WTC11 (cell line): ENCODE data around the gene CREB1.

Source experiments
- ELF4 ChIP-seq: sonication (generic); formaldehyde crosslinking; IDR thresholded peaks from 2 replicates; pipeline ENCODE4 v1.8.1; 2022; ENCODE audit warnings: low read depth, mild to moderate bottlenecking, moderate library complexity, missing genetic modification reagents
- ZNF138 ChIP-seq: sonication (generic); formaldehyde crosslinking; conservative IDR thresholded peaks from 2 replicates; pipeline ENCODE4 v1.8.1; 2022; ENCODE audit warnings: mild to moderate bottlenecking, moderate library complexity, missing genetic modification reagents
- TF ChIP-seq, protein P1 (sequence below): sonication (generic); formaldehyde crosslinking; conservative IDR thresholded peaks from 2 replicates; pipeline ENCODE4 v1.8.1; 2022; ENCODE audit warnings: mild to moderate bottlenecking, missing genetic modification reagents
- TF ChIP-seq, protein P2 (sequence below): fragments of 200-600 bp; IDR thresholded peaks from 2 replicates; pipeline ENCODE4 v1.8.0; 2022; ENCODE audit warnings: antibody characterized with exemption
- TF ChIP-seq, protein P3 (sequence below): sonication (generic); formaldehyde crosslinking; IDR thresholded peaks from 2 replicates; pipeline ENCODE4 v1.8.0; 2022; ENCODE audit warnings: mild to moderate bottlenecking, missing genetic modification reagents
- TF ChIP-seq, protein P4 (sequence below): sonication (generic); formaldehyde crosslinking; IDR thresholded peaks from 2 replicates; pipeline ENCODE4 v1.8.1; 2023; ENCODE audit warnings: mild to moderate bottlenecking, missing genetic modification reagents, borderline replicate concordance

DNA sequence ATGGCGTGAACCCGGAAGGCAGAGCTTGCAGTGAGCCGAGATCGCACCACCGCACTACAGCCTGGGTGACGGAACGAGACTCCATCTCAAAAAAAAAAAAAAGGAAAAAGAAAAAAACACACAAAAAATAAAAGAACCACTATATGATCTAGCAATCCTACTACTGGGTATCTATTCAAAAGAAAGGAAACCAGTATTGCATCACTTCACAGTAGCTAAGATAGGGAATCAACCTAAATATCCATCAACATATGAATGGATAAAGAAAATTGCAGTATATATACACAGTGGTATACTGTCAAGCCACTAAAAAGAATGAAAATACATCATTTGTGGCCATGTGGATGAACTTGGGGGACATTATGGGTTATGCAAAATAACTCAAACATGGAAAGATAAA lies 57.5 kb downstream of the CREB1 start:
- TF ChIP-seq ELF4 (CRISPR knock-in tag) (no peak), ZNF138 (CRISPR knock-in tag) (no peak)
- TF ChIP-seq, protein P1, sequence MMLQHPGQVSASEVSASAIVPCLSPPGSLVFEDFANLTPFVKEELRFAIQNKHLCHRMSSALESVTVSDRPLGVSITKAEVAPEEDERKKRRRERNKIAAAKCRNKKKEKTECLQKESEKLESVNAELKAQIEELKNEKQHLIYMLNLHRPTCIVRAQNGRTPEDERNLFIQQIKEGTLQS (CRISPR knock-in tag) = no peak
- TF ChIP-seq, protein P2, sequence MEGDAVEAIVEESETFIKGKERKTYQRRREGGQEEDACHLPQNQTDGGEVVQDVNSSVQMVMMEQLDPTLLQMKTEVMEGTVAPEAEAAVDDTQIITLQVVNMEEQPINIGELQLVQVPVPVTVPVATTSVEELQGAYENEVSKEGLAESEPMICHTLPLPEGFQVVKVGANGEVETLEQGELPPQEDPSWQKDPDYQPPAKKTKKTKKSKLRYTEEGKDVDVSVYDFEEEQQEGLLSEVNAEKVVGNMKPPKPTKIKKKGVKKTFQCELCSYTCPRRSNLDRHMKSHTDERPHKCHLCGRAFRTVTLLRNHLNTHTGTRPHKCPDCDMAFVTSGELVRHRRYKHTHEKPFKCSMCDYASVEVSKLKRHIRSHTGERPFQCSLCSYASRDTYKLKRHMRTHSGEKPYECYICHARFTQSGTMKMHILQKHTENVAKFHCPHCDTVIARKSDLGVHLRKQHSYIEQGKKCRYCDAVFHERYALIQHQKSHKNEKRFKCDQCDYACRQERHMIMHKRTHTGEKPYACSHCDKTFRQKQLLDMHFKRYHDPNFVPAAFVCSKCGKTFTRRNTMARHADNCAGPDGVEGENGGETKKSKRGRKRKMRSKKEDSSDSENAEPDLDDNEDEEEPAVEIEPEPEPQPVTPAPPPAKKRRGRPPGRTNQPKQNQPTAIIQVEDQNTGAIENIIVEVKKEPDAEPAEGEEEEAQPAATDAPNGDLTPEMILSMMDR = no peak
- TF ChIP-seq, protein P3, sequence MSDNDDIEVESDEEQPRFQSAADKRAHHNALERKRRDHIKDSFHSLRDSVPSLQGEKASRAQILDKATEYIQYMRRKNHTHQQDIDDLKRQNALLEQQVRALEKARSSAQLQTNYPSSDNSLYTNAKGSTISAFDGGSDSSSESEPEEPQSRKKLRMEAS = no peak
- TF ChIP-seq, protein P4, sequence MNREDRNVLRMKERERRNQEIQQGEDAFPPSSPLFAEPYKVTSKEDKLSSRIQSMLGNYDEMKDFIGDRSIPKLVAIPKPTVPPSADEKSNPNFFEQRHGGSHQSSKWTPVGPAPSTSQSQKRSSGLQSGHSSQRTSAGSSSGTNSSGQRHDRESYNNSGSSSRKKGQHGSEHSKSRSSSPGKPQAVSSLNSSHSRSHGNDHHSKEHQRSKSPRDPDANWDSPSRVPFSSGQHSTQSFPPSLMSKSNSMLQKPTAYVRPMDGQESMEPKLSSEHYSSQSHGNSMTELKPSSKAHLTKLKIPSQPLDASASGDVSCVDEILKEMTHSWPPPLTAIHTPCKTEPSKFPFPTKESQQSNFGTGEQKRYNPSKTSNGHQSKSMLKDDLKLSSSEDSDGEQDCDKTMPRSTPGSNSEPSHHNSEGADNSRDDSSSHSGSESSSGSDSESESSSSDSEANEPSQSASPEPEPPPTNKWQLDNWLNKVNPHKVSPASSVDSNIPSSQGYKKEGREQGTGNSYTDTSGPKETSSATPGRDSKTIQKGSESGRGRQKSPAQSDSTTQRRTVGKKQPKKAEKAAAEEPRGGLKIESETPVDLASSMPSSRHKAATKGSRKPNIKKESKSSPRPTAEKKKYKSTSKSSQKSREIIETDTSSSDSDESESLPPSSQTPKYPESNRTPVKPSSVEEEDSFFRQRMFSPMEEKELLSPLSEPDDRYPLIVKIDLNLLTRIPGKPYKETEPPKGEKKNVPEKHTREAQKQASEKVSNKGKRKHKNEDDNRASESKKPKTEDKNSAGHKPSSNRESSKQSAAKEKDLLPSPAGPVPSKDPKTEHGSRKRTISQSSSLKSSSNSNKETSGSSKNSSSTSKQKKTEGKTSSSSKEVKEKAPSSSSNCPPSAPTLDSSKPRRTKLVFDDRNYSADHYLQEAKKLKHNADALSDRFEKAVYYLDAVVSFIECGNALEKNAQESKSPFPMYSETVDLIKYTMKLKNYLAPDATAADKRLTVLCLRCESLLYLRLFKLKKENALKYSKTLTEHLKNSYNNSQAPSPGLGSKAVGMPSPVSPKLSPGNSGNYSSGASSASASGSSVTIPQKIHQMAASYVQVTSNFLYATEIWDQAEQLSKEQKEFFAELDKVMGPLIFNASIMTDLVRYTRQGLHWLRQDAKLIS (CRISPR knock-in tag) = no peak
